Tibial artery (tissue), 4 donors: ENCODE results near the gene CCNL2.
"Not testable (repeated sequence)": the region's sequence is repeated elsewhere in the genome, so short reads cannot be mapped to it uniquely, and the experiment has no call there.

Experiments used
- DNase-seq, 2 donors: peaks; one replicate each; pipeline ENCODE4 v3.0.0-alpha.2; 2019
- H3K27ac ChIP-seq, 2 donors: fragments of 200-600 bp; sonication (generic) in 1 of 2; 1 replicate in 1 of 2; 2 replicates in 1 of 2; pipeline ENCODE4 v1.5.1; 2018 to 2019; ENCODE audit warnings: mild to moderate bottlenecking in 1 of 2
- H3K27me3 ChIP-seq, 2 donors: fragments of 200-600 bp; sonication (generic) in 1 of 2; one replicate each; pipeline versions ENCODE4 v1.5.1 to v1.6.0; 2016 to 2019
- H3K36me3 ChIP-seq, 3 donors: fragments of 200-600 bp; sonication (generic) in 2 of 3; one replicate each; pipeline ENCODE4 v1.5.1; 2016 to 2019; ENCODE audit warnings: mild to moderate bottlenecking in 2 of 3
- H3K4me1 ChIP-seq, 4 donors: fragments of 200-600 bp; sonication (generic) in 2 of 4; 1 replicate in 3 of 4; 2 replicates in 1 of 4; pipeline ENCODE4 v1.5.1; 2016 to 2019
- H3K4me3 ChIP-seq, 2 donors: fragments of 200-600 bp; sonication (generic) in 1 of 2; 1 replicate in 1 of 2; 2 replicates in 1 of 2; pipeline ENCODE4 v1.5.1; 2018 to 2019; ENCODE audit warnings: mild to moderate bottlenecking in 2 of 2
- H3K9me3 ChIP-seq, 3 donors: fragments of 200-600 bp; sonication (generic) in 1 of 3; one replicate each; pipeline ENCODE4 v1.5.1; 2016 to 2019
- intact Hi-C: fragments of 100-400 bp; cut with DNase I; formaldehyde crosslinking; loops from one replicate; pipeline ENCODE4 v1.15.0; 2023; ENCODE audit warnings: low total_unique reads
- TF ChIP-seq, protein P1 (sequence below), 2 experiments: fragments of 200-600 bp in 1 of 2; fragments of 450-650 bp in 1 of 2; IDR thresholded peaks; one replicate each; pipeline ENCODE4 v1.5.1; 2017 to 2019; ENCODE audit warnings: antibody characterized with exemption in 2 of 2, mild to moderate bottlenecking in 1 of 2, moderate library complexity in 1 of 2

Gene CCNL2

DNA sequence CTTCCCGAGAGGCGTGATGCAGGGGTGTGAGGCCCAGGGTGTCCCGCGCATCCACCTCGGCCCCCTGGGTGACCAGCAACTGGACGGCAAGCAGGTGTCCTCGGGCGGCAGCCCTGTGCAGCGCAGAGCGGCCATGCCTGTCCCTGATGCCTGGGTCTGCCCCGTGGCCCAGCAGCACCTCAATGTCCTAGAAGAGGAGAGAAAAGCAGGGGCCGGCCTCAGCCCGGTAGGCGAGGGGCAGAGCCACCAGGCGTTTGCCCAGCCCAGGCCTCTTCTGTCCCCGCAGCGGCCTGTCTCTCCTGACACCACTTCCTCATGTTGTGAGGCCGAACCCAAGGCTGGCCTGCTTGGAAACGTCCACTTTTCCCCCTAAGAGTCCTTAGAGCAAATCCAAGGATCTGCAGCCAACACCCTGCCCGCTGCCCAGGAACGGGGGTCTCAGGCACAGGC is 20.3 kb upstream of the CCNL2 start:
- Histone ChIP-seq H3K4me3 (peak overlapping the region; percentile 29 to 41), H3K27me3 (peaks cover 0 to 34% of the 10 kb centered on the region in 2 donors), H3K4me1 (peaks cover 0 to 16% (median 6%) of the 10 kb centered on the region in 4 donors), H3K27ac (peak overlapping the region in 1 of 2 donors; percentile 24), H3K36me3 (no peaks in the 10 kb centered on the region), H3K9me3 (no peaks in the 10 kb centered on the region)
- intact Hi-C loops: no loop called here
- DNase-seq: no peak
- TF ChIP-seq, protein P1, sequence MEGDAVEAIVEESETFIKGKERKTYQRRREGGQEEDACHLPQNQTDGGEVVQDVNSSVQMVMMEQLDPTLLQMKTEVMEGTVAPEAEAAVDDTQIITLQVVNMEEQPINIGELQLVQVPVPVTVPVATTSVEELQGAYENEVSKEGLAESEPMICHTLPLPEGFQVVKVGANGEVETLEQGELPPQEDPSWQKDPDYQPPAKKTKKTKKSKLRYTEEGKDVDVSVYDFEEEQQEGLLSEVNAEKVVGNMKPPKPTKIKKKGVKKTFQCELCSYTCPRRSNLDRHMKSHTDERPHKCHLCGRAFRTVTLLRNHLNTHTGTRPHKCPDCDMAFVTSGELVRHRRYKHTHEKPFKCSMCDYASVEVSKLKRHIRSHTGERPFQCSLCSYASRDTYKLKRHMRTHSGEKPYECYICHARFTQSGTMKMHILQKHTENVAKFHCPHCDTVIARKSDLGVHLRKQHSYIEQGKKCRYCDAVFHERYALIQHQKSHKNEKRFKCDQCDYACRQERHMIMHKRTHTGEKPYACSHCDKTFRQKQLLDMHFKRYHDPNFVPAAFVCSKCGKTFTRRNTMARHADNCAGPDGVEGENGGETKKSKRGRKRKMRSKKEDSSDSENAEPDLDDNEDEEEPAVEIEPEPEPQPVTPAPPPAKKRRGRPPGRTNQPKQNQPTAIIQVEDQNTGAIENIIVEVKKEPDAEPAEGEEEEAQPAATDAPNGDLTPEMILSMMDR (IDR thresholded peaks at IDR 0.05): no peak

DNA sequence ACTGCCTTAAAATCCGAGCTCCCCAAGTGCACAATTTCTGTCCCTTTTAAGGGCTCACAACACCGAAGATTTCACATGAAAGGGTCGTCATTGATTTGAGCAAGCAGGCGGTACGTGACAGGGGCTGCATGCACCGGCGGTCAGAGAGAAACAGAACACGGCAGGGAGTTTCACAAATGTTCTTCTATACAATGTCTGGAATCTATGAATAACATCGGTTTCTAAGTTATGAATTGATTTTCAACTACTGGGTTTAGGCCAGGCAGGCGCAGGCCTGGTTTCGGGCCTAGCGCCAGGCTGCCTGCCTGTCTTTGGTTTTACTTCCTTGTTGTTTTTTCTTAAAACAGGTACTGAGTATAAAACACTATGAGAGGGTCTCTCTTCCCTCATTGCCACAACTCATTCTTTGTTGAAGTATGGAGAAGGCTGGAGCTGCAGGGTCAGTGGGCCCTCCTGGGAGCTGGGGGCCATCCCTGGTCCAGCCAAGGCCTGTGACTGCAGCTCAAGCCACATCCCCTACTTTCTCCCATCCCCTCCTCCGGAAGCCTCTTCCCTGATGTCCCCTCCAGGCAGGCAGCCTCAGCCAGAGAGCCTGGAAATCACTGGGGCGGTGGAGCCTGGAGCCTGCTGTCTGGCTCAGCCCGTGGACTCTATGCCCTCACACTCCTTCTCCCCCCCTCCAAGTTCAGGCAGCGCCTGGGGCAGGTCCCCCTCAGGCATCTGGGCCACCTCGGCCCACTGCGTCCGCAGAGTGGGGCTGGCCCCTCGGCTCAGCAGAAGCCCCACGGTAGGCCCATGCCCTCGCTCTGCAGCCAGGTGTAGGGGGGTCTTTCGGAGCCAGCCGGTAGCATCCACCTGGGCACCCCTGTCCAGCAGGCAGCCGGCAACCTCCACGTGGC is 19.6 kb upstream of the CCNL2 start:
- H3K36me3 ChIP-seq: no peaks in the 10 kb centered on the region
- TF ChIP-seq, protein P1 (IDR thresholded peaks at IDR 0.05): no peak
- peaks cover 0 to 16% (median 6%) of the 10 kb centered on the region in 4 donors for H3K4me1 ChIP-seq
- H3K9me3 ChIP-seq: no peaks in the 10 kb centered on the region
- H3K27me3 ChIP-seq: peaks cover 0 to 34% of the 10 kb centered on the region in 2 donors
- H3K4me3 ChIP-seq: no peak overlapping the region
- intact Hi-C loops: no loop called here
- H3K27ac ChIP-seq: no peak overlapping the region
- DNase-seq: no peak

DNA sequence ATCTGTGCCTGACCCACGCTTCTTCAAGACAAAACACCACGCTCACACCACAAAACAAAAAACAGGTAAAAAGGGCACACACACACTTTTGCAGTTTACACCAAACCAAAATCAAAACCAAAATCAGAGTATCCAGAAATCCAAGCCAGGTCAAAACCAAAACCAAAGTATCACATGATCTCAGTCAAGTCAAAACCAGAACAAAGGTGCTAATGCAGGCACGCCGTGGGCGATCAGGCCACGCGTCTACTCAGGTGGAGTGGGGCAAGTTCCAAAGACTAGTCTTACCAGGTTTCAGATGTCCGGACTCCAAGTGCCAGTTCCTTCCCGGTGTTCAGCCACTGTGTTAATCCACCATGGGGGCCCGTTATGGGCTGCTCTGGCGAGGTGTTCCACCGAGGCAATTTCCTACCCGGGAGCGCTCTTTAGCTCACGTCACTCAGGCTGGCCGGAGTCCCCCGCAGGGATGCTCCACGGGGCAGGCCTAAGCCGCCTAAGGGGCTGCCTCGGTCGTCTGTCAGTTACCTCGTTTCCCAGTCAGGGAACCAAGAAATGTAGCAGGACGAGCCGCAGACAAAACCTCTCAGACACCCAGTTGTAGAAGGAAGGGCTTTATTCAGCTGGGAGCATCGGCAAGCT is 18.8 kb upstream of the CCNL2 start:
- H3K27ac ChIP-seq, DNase-seq, H3K9me3 ChIP-seq, intact Hi-C loops, H3K36me3 ChIP-seq, H3K4me3 ChIP-seq: not testable (repeated sequence)
- Histone ChIP-seq H3K27me3 (peaks cover 0 to 34% of the 10 kb centered on the region in 2 donors), H3K4me1 (peaks cover 0 to 16% (median 6%) of the 10 kb centered on the region in 4 donors)

DNA sequence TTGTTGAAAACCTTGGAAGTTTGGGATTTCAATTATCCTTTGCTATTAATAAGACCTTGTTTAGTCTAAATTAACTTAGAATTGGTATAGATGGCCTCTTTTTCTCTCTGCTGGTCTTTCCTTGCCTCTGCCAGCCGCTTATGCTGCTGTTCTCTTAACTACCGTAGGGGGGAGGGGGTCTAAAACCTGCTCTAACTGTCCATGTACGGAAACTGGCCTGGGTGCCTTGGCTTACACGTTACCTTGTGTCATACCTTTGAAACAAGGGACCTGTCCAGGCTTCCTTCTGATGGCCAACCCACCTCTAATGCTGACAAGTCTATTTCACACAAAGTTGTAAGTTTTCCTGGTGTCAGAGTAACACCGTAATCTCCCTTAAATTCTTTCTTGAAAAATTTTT is 18.3 kb upstream of the CCNL2 start:
- H3K9me3 ChIP-seq, DNase-seq, intact Hi-C loops, H3K27ac ChIP-seq, H3K36me3 ChIP-seq, H3K4me3 ChIP-seq: not testable (repeated sequence)
- peaks cover 0 to 16% (median 6%) of the 10 kb centered on the region in 4 donors for H3K4me1 ChIP-seq
- H3K27me3 ChIP-seq: peaks cover 0 to 32% of the 10 kb centered on the region in 2 donors

DNA sequence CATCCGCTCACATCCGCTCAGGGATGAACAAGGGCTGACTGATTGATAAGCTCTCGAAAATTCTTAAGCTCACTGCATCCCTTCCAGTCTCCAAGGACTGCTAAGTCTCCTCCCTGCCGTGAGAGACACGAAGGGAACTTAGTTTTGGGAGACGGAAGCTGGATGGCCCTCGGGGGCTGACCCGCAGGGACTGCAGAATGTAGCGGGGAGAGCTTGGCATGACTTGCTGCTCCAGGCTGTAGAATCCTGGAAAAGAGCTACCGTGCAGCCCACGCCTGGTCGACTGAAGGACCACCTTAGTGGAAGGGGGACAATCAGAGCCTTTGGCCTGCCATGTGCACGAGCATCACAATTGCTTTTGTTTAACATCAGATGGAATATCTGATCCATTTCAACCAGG is 16.6 kb upstream of the CCNL2 start:
- Histone ChIP-seq H3K36me3 (no peaks in the 10 kb centered on the region), H3K4me1 (peaks cover 0 to 16% (median 5%) of the 10 kb centered on the region in 4 donors), H3K27me3 (peaks cover 0 to 16% of the 10 kb centered on the region in 2 donors), H3K27ac (no peak overlapping the region), H3K4me3 (no peak overlapping the region), H3K9me3 (no peaks in the 10 kb centered on the region)
- TF ChIP-seq, protein P1 (IDR thresholded peaks at IDR 0.05): no peak
- DNase-seq: no peak
- intact Hi-C loops: no loop called here

DNA sequence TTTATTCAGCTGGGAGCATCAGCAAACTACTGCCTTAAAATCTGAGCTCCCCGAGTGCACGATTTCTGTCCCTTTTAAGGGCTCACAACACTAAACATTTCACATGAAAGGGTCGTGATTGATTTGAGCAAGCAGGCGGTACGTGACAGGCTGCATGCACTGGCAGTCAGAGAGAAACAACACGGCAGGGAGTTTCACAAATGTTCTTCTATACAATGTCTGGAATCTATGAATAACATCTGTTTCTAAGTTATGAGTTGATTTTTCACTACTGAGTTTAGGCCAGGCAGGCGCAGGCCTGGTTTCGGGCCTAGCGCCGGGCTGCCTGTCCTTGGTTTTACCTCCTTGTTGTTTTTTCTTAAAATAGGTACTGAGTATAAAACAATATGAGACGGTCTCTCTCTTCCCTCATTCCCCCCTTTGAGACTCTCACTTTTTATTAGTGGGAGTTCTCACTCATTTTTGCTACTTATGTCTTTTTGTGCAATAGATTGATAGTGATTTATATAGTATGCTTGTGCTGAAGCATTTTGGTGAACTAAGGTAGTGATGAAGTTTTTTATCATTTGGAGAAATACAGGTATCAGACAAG is 13.3 kb upstream of the CCNL2 start:
- H3K9me3 ChIP-seq, H3K36me3 ChIP-seq, intact Hi-C loops, DNase-seq, H3K27ac ChIP-seq, H3K4me3 ChIP-seq, H3K27me3 ChIP-seq: not testable (repeated sequence)
- peaks cover 0 to 17% (median 15%) of the 10 kb centered on the region in 4 donors for H3K4me1 ChIP-seq

DNA sequence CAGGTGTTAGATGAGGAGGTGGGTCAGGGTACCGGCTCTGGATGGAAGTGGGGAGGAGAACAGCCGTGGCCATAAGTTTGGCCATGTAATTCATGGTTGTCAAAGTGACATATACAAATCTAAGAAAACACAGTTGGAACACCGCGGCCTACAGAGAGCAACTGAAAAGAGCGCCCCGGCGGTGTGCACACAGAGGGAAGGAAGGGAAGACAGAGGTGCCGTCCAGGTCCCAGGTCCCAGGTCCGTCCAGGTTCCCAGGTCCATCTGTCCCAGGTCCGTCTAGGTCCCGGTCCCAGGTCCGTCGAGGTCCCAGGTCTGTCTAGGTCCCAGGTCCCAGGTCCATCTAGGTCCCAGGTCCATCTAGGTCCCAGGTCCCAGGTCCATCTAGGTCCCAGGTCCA is 12.5 kb upstream of the CCNL2 start:
- intact Hi-C loops: no loop called here
- Histone ChIP-seq H3K27ac (no peak overlapping the region), H3K4me3 (no peak overlapping the region), H3K9me3 (no peaks in the 10 kb centered on the region), H3K4me1 (peaks cover 0 to 19% (median 15%) of the 10 kb centered on the region in 4 donors), H3K36me3 (no peaks in the 10 kb centered on the region), H3K27me3 (no peaks in the 10 kb centered on the region)
- TF ChIP-seq, protein P1 (IDR thresholded peaks at IDR 0.05): no peak
- DNase-seq: no peak

DNA sequence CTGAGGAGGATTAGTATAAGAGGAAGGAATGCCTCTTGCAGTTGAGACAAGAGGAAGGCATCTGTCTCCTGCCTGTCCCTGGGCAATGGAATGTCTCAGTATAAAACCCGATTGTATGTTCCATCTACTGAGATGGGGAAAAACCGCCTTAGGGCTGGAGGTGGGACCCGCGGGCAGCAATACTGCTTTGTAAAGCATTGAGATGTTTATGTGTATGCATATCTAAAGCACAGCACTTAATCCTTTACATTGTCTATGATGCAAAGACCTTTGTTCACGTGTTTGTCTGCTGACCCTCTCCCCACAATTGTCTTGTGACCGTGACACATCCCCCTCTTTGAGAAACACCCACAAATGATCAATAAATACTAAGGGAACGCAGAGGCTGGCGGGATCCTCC is 11.1 kb upstream of the CCNL2 start:
- H3K27ac ChIP-seq, H3K27me3 ChIP-seq, DNase-seq, H3K4me3 ChIP-seq, H3K36me3 ChIP-seq, H3K9me3 ChIP-seq, intact Hi-C loops: not testable (repeated sequence)
- H3K4me1 ChIP-seq: peaks cover 0 to 33% (median 28%) of the 10 kb centered on the region in 4 donors
